H54 (cell line): Measurements from ENCODE around the gene ZFAND3.

Experiments
- DNase-seq: peaks from one replicate; pipeline ENCODE4 v3.0.0; 2011; ENCODE audit warnings: low spot score, mixed read lengths; ENCODE audit not compliant: insufficient read length
- FAIRE-seq: peaks from 3 replicates; lab custom pipeline; 2011; peaks lifted over from hg19 to GRCh38; lab: Jason Lieb, UNC
- POLR2A ChIP-seq: IDR thresholded peaks from 2 replicates; pipeline ENCODE4 v1.6.1; 2011; ENCODE audit warnings: low read depth, mild to moderate bottlenecking, low read length

The ZFAND3 gene

DNA sequence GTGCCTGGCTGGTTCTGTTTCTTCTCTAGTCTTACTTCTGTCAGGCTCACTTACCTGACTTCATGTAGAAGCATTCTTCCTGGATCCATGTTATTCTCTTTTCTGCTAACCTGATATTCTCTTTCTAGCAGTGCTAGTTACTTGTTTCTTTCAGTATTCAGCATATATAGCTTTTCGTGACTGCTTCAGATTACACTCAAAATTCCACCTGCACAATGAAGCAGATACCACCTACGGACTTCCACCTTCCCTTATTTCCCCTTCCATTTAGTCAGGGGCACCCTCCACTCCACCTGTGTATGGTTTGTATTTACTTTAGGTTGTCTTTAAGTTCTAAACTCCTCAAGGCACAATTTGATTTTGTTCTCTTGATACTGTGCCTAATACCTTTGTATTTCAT, 36.8 kb downstream of the ZFAND3 start:
- no peak for TF ChIP-seq POLR2A
- no peak for FAIRE-seq
- no peak for DNase-seq

DNA sequence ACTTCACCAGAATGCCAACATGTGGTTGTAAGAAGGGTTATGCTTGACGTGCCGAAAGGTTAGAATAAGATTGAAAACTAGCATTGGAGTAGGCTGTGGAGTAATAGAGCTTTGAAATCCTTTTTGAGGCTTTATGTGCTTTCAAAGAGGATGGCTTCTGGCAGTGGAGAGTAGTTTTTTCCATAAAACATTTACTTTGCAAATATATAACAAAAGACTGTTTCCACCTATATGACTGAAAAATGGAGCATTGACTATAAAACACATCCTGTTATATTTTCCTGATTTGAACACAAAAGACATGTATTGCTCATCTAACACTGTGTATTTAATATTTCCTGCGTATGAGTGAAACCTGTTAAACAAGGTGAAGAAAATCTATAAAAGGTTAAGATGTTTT, 38.8 kb downstream of the ZFAND3 start:
- FAIRE-seq (no peak), DNase-seq (no peak)
- no peak for TF ChIP-seq POLR2A

DNA sequence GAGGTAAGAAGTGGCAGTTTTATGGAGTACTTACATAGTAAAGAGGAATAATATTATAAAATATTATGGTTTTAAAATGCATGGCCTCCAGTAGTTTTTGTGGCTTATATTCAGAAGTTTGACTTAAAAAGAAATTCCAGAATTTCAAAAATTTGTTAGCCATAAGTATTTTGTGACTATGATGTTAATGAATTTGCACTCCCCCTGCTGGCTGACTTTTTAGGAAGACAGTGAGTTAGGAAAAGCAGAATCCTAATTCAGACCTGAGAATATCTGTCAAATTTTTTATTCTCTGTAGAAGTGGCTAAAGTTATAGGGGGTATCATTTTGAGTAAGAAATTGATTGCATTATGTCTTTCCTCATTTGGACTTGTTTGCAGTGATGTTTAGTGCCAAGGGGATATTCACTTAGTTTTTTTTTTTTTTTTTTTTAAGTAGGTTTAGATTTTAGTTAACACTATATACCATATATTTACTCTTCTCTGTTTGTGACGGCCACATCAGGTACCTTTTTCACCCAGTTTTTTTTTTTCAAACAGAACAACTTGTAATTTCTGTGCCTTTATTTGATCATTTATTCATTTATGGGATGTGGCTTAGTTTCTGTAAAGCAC, 40.8 kb downstream of the ZFAND3 start:
- TF ChIP-seq POLR2A, result no peak
- DNase-seq (no peak), FAIRE-seq (no peak)

DNA sequence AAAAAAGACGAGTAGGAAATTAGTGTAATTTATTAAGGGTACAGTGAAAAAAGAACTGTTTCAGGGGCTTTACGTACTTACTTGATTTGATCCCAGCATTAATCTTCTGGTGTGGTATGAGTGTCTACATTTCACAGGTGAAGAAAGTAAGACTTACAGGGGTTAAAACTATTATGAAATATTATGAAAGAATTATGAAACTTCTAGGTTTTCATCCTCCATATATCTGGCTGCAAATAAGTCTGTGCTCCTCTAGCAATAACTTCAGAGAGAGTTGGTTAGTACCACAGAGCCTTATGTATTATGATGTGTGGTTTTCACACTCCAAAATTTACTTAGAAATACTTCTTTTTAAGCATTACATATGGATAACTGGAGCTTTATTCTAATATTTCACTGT, 41.9 kb downstream of the ZFAND3 start:
- no peak for TF ChIP-seq POLR2A
- FAIRE-seq, result no peak

DNA sequence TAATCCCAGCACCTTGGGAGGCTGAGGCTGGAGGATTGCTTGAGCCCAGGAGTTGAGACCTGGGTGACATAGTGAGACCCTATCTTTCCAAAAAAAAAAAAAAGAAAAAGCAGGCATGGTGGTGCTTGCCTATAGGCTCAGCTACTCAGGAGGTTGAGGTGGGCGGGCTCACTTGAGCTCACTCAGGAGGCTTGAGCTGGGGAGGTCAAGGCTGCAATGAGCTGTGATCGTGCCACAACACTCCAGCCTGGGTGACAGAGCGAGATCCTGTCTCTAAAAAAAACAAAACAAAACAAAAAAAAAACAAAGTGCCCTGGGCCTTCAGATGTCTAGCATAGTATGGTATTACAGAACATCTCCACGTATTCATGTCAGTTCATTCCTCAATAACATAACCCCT, 42.9 kb downstream of the ZFAND3 start:
- FAIRE-seq (no peak), DNase-seq (no peak)
- no peak for TF ChIP-seq POLR2A

More for the DNA sequence above, 41.9 kb downstream of the ZFAND3 start:
- DNase-seq, result no peak

DNA sequence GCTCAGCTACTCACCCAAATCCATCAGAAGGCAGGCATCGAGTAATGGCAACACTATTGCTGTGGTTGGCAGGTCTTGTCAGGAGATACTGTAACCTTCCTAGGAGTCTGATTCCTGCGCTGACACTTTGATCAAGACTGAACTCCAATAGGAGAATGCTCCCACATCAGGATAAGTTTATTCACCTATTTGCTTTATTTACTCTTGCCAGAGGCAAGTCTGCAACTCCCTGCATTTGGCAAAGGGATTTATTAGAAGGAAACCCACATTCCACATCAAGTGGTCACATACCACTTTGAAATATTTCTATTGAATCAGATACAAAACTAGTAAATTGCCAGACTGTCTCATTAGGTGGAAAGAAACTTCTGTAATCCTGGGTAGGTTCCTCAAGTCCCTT, 43.5 kb downstream of the ZFAND3 start:
- no peak for TF ChIP-seq POLR2A
- DNase-seq, result no peak
- peak; percentile 20 for FAIRE-seq

DNA sequence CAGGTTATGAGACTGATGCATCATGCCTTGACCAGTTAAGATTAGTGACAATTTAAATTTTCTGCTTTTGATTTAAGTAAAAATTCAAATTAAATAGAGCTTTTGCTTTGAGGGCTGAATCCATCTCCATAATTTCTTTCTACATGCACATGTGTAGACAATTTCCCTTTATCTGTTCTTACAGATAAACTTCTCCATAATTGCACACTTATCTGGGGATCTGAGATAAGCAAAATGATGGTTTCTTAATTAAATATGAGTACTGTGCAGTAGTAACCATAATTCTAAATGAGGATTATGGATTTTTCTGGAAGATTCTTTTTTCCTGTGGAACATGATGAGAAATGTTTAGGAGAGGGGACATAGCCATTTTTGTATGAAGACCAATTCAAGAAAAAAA, 44.7 kb downstream of the ZFAND3 start:
- no peak for TF ChIP-seq POLR2A
- DNase-seq (no peak), FAIRE-seq (no peak)

DNA sequence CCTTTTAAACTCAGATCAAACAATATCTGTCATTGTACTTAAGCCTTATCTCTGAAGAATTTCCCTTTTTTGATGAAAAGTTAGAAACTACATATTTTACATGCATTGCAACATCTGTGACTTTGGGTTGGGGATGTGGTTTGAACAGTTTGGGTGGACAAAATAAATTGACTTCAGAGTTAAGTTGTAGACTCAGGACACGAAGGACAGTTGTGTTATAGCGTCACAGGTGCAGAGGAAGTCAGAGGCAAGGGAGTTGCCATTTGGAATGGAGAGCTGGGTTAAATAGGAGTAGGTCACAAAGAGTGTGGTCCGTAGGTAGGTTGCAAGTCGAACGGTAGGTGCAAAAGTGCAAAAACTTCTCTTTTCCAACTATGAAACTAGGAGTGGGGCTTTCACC, 46.0 kb downstream of the ZFAND3 start:
- FAIRE-seq (peak; percentile 6), DNase-seq (no peak)
- no peak for TF ChIP-seq POLR2A

DNA sequence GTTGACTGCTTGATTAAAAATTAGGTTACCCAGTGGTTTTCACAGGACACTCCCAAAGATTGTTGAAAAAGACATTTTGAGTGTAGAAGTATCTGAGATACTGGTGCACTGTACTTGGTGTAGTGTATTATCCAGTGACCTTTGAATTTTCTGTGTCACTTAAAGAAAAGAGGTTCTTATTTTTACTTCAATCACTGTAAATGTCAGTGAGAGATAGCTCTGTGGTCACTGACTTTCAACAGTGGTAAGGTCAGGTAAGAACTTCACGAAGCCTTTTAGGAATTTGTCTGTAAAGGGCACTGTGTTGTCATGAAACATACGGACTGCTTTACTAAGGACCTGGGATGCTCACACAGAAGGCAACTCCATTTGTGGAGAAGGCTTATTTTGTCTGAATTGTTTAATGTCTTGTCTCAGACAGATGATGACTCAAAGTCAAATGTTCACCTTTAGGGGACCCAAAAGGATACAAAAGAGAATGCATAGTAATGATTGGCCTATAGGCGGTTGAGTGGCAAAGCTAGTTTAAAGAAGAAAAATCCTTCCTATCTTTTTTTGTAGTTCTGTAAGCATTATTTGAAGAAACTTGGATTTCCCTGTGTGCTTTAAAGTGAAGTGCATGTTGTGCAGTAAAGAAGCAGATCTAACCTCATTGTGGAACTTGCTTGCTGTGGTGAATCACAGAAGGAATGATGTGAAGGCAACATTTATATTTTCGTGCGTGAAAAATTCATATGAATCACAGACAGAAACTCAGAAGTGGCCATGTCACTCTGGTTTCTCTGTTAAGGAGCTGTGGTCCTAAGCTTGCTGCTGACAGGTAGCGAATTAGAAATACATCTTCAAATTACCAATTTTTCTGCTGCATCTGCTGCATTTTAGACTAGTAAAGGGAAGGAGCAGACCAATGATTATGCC, 47.3 kb downstream of the ZFAND3 start:
- FAIRE-seq (peak; percentile 85), DNase-seq (no peak)
- no peak for TF ChIP-seq POLR2A

DNA sequence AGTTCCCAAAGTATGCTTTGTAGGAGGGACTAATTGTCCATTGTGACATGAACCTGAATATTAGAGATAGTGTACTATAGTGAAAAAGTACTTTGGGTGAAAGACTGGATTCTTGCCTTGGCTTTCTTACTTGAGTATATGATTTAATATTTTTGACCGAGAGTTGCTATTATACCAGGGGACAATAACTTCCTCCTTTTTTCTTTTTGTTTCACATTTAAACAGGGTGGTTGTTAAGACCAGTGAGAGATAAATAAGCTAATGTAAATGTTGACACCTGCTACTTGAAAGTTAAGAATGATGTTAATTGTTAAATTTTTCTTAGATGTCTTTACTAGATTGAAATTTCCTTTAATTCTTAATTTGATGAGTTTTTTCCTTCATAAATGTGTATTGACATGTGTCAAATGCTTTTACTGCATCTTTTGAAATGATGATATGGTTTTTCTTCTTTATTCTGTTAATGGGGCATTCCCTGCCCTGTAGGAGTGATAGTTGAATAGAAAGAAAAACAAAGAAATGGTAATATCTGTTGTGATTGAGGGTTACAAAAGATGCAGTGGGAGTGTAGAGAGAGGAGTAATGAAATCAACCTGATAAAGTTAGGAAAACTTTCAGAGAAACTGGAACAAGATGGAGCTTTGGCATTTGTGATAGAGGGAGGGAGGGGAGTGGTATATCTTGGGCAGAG, 48.4 kb downstream of the ZFAND3 start:
- no peak for TF ChIP-seq POLR2A
- FAIRE-seq (peak; percentile 45), DNase-seq (no peak)

DNA sequence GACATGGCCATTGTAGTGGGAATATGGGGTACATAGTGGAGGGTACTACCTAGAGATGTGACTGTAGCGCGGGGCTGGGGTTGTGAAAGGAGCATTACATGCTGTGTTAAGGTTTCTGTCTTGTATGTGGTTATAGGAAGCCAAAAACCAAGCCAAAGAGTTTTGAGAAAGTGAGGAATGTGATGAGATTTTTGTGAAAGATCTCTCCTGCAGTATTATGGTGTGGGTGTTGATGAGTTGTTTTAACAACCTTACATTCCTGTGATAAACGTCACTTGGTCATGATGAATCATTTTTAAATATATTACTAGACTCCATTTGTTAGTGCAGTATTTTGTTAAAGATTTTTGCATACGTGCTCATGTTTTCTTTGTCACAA, 48.9 kb downstream of the ZFAND3 start:
- no peak for TF ChIP-seq POLR2A
- DNase-seq (no peak), FAIRE-seq (peak; percentile 94)

DNA sequence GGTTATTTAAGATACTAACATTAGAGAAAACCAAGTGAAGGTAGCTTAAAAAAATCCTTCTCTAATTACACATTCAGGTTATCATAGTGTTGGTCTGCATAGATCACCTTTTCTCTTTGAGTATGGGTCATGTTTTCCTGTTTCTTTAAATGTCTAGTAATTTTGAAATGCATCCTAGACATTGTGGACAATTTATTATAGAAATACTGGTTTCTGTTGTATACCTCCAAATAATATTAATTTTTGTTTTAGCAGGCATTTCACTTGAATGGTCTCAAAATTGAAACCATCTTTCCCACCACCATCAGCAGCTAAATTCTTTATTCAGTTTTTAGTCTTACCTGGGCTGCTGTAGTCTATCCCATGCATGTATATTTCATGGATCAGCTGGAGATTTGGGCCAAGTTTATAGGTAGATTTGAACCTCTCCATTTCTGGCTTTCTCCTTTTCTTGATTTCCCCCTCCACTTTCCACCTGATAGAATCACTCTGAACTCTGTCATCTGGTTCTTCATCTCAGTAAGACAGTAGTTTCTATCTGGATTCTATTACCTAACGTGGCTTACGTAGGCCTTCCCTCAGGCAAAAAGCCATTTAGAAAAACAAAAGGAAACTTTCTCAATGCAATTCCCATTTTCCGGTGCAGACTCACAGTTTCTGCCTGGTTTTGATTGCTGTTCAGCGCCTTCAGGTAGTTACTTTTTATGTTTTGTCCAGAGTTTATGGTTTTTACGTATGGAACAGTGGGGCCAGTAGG, 52.3 kb downstream of the ZFAND3 start:
- FAIRE-seq, result no peak
- no peak for TF ChIP-seq POLR2A
- no peak for DNase-seq

DNA sequence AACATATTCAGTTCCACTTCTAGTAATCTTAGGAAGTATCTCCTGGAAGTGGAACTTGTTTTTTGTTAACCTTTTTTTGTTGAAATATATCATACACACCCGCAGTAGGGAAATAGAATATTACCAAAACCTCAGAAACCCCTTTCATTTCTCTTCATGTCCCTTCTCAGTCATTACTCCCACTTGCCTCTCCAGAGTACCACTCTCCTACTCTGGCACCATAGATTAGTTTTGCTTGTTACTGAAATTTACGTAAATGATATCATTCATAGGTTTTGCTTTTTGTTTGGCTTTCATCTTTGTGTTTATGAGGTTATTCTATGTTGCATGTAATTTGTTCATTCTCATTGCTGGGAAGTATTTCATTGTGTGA, 52.8 kb downstream of the ZFAND3 start:
- FAIRE-seq, result no peak
- DNase-seq, result no peak
- no peak for TF ChIP-seq POLR2A
